ENCODE results near the gene ERC2. TPM values are rescaled to one million over a fixed set of nuclear protein-coding genes. Genes with fewer than 3 reads are reported as not detected.

ERC2 gene
- total RNA-seq, 1 donor from 2014 or later: 0.65 TPM

- Mint-ChIP-seq H3K27me3 (ENCODE audit: low read depth) (no peaks in the 10 kb centered on the region), H3K9me3 (ENCODE audit: low read depth) (no peaks in the 10 kb centered on the region), H3K36me3 (ENCODE audit: low read depth) (no peaks in the 10 kb centered on the region), H3K4me3 (ENCODE audit: unreplicated experiment) (no peak overlapping the region), H3K4me1 (ENCODE audit: low read depth) (no peaks in the 10 kb centered on the region), H3K27ac (ENCODE audit: unreplicated experiment) (no peak overlapping the region)
- DNase-seq (ENCODE audit: low spot score): no peak
- TF ChIP-seq CTCF (IDR thresholded peaks at IDR 0.05): no peak
Observed at GRCh38 chr3:56422316-56422715, 46.0 kb downstream of the ERC2 start.

- H3K27ac Mint-ChIP-seq (ENCODE audit: unreplicated experiment): no peak overlapping the region
- no peaks in the 10 kb centered on the region for H3K4me1 Mint-ChIP-seq (ENCODE audit: low read depth)
- no peak for DNase-seq (ENCODE audit: low spot score)
- no peaks in the 10 kb centered on the region for H3K36me3 Mint-ChIP-seq (ENCODE audit: low read depth)
- H3K9me3 Mint-ChIP-seq (ENCODE audit: low read depth): no peaks in the 10 kb centered on the region
- no peak for TF ChIP-seq CTCF (IDR thresholded peaks at IDR 0.05)
- no peak overlapping the region for H3K4me3 Mint-ChIP-seq (ENCODE audit: unreplicated experiment)
- H3K27me3 Mint-ChIP-seq (ENCODE audit: low read depth): no peaks in the 10 kb centered on the region
Observed at GRCh38 chr3:56421205-56421604, 47.1 kb downstream of the ERC2 start.

- Mint-ChIP-seq H3K27me3 (ENCODE audit: low read depth) (no peaks in the 10 kb centered on the region), H3K27ac (ENCODE audit: unreplicated experiment) (no peak overlapping the region), H3K36me3 (ENCODE audit: low read depth) (no peaks in the 10 kb centered on the region), H3K9me3 (ENCODE audit: low read depth) (peaks cover 3% of the 10 kb centered on the region), H3K4me1 (ENCODE audit: low read depth) (no peaks in the 10 kb centered on the region), H3K4me3 (ENCODE audit: unreplicated experiment) (no peak overlapping the region)
- DNase-seq (ENCODE audit: low spot score): no peak
- TF ChIP-seq CTCF (IDR thresholded peaks at IDR 0.05): no peak
Observed at GRCh38 chr3:56415652-56416051, 52.6 kb downstream of the ERC2 start.

GRCh38 chr3:56413911-56414310, 54.4 kb downstream of the ERC2 start:
- no peak for TF ChIP-seq CTCF (IDR thresholded peaks at IDR 0.05)
- H3K9me3 Mint-ChIP-seq (ENCODE audit: low read depth): peaks cover 3% of the 10 kb centered on the region
- H3K36me3 Mint-ChIP-seq (ENCODE audit: low read depth): no peaks in the 10 kb centered on the region
- no peaks in the 10 kb centered on the region for H3K27me3 Mint-ChIP-seq (ENCODE audit: low read depth)
- no peak overlapping the region for H3K4me3 Mint-ChIP-seq (ENCODE audit: unreplicated experiment)
- no peaks in the 10 kb centered on the region for H3K4me1 Mint-ChIP-seq (ENCODE audit: low read depth)
- no peak overlapping the region for H3K27ac Mint-ChIP-seq (ENCODE audit: unreplicated experiment)
- no peak for DNase-seq (ENCODE audit: low spot score)

GRCh38 chr3:56411166-56411565, 57.1 kb downstream of the ERC2 start:
- Mint-ChIP-seq H3K36me3 (ENCODE audit: low read depth) (no peaks in the 10 kb centered on the region), H3K4me3 (ENCODE audit: unreplicated experiment) (no peak overlapping the region), H3K4me1 (ENCODE audit: low read depth) (no peaks in the 10 kb centered on the region), H3K9me3 (ENCODE audit: low read depth) (peaks cover 3% of the 10 kb centered on the region), H3K27me3 (ENCODE audit: low read depth) (no peaks in the 10 kb centered on the region), H3K27ac (ENCODE audit: unreplicated experiment) (no peak overlapping the region)
- no peak for DNase-seq (ENCODE audit: low spot score)
- no peak for TF ChIP-seq CTCF (IDR thresholded peaks at IDR 0.05)

Data from chondrocyte (in vitro differentiated cells).